Endodermal cell (in vitro differentiated cells): ENCODE measurements around the gene CAND1. TPM values are rescaled to one million over a fixed set of nuclear protein-coding genes. Genes with fewer than 3 reads are reported as not detected.

Experiments used
- DNase-seq: peaks from one replicate; pipeline ENCODE4 v3.0.0-alpha.2; 2017
- H3K27ac ChIP-seq: 2 replicates; pipeline ENCODE4 v1.5.1; 2013; ENCODE audit warnings: mild to moderate bottlenecking, low read depth, low read length, moderate library complexity
- H3K27me3 ChIP-seq: 2 replicates; pipeline ENCODE4 v1.6.1; 2013; ENCODE audit warnings: mild to moderate bottlenecking, low read length, moderate library complexity; ENCODE audit not compliant: insufficient read depth, control insufficient read depth, poor library complexity, severe bottlenecking
- H3K36me3 ChIP-seq: 2 replicates; pipeline ENCODE4 v1.7.0; 2013; ENCODE audit warnings: mild to moderate bottlenecking, low read length, moderate library complexity; ENCODE audit not compliant: control insufficient read depth, insufficient read depth
- H3K4me1 ChIP-seq: one replicate; pipeline ENCODE4 v1.7.0; 2013; ENCODE audit warnings: low read length; ENCODE audit not compliant: control insufficient read depth, insufficient read depth
- H3K4me3 ChIP-seq: 2 replicates; pipeline ENCODE4 v1.5.1; 2013; ENCODE audit warnings: mild to moderate bottlenecking, low read length, moderate library complexity
- H3K9ac ChIP-seq: 2 replicates; pipeline ENCODE4 v1.6.1; 2013; ENCODE audit warnings: mild to moderate bottlenecking, low read length, moderate library complexity; ENCODE audit not compliant: poor library complexity, severe bottlenecking; ENCODE audit errors: extremely low read depth
- H3K9me3 ChIP-seq: 2 replicates; pipeline ENCODE4 v1.6.1; 2013; ENCODE audit warnings: mild to moderate bottlenecking, low read length, moderate library complexity; ENCODE audit not compliant: control insufficient read depth
- H3K27ac Mint-ChIP-seq: 2 replicates; pipeline ENCODE4 v1.8.0; 2020; ENCODE audit warnings: mixed read lengths
- H3K27me3 Mint-ChIP-seq: 2 replicates; pipeline ENCODE4 v1.8.0; 2021; ENCODE audit warnings: mild to moderate bottlenecking, mixed read lengths; ENCODE audit not compliant: insufficient read depth
- H3K36me3 Mint-ChIP-seq: 2 replicates; pipeline ENCODE4 v1.8.0; 2020; ENCODE audit warnings: low read depth, mixed read lengths
- H3K4me1 Mint-ChIP-seq: 2 replicates; pipeline ENCODE4 v1.8.0; 2020; ENCODE audit warnings: mixed read lengths
- H3K4me3 Mint-ChIP-seq: 2 replicates; pipeline ENCODE4 v1.8.0; 2020; ENCODE audit warnings: mild to moderate bottlenecking, moderate library complexity, mixed read lengths
- H3K9me3 Mint-ChIP-seq: 2 replicates; pipeline ENCODE4 v1.8.0; 2020; ENCODE audit warnings: mild to moderate bottlenecking, mixed read lengths
- WGBS, 2 experiments: methylation state at CpG; one replicate each; pipeline versions ENCODE4 v1.1.5 to v1.1.7; 2013; ENCODE audit warnings: missing lambda C conversion rate in 2 of 2, mixed read lengths in 1 of 2; ENCODE audit not compliant: insufficient coverage in 1 of 2, insufficient read length in 1 of 2; 5-methylcytosine and 5-hydroxymethylcytosine counted together
- total RNA-seq, 2 donors: library from RNA; stranded (reverse); fragmentation: NEBNext Ultra II Directional in 1 of 2; extraction: Animal tissue kit (Norgen Biotek cat#: 25700) in 1 of 2; gene quantifications; 2 replicates in 1 of 2; 3 replicates in 1 of 2; pipeline ENCODE4 v1.2.1, GENCODE V29; 2021
- TF ChIP-seq, protein P1 (sequence below): fragments of 200-600 bp; sonication (generic); conservative IDR thresholded peaks from 2 replicates; pipeline ENCODE4 v1.5.0; 2021; ENCODE audit warnings: antibody characterized with exemption, mild to moderate bottlenecking

The CAND1 gene
- total RNA-seq, 2 donors from 2014 or later, result 207 to 259 TPM

DNA sequence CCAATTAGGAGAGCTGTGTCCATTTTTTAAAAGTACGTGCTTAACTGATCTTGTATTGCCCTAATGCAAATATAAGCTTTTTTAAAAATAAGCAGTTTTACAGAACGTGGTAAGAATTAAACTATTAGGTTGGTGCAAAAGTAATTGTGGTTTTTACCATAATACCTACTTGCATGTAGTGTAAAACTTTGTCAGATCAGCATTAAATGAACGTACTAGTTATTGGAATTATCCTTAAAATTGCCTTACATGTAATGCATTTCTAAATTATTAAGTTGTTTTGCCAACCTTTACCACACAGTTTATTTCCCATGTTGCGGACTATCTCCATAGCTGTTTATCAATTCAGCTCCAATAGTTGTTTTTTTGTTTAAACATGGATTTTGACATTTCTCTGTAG lies 10.9 kb downstream of the CAND1 start:
- no peak overlapping the region for H3K4me3 ChIP-seq
- no peak overlapping the region for H3K27ac Mint-ChIP-seq

DNA sequence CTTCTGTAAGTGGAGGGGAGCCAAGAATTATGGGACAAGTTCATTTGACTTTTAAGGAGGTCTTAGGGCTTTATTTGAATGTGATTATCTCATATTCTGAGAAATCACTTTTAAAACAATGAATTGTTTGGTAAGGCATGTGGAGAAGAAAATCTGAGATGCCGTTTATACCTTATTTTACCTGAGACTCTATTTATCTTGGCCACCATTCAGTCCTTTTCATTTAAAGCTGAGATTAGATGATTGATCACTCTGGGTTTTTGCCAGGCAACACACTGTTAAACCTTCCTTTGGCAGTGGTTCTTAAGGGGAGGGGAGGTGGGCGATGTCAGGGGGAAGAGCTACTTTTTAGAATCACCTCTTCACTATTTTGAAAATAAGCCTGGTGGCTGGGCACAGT lies 11.4 kb downstream of the CAND1 start:
- H3K4me1 ChIP-seq, result no peaks in the 10 kb centered on the region
- Mint-ChIP-seq H3K27me3 (no peaks in the 10 kb centered on the region), H3K9me3 (no peaks in the 10 kb centered on the region), H3K4me3 (no peak overlapping the region), H3K4me1 (peaks cover 20% of the 10 kb centered on the region), H3K27ac (no peak overlapping the region), H3K36me3 (peaks cover 34% of the 10 kb centered on the region)
- H3K36me3 ChIP-seq, result peaks cover 40% of the 10 kb centered on the region
- no peak overlapping the region for H3K4me3 ChIP-seq
- no peaks in the 10 kb centered on the region for H3K27me3 ChIP-seq
- WGBS, 2 experiments, result 80 to 100% methylated on average over 1 of the region's 2 CpGs
- H3K9ac ChIP-seq, result no peak overlapping the region
- H3K9me3 ChIP-seq, result no peaks in the 10 kb centered on the region
- DNase-seq, result no peak
- no peak overlapping the region for H3K27ac ChIP-seq
- TF ChIP-seq, protein P1, sequence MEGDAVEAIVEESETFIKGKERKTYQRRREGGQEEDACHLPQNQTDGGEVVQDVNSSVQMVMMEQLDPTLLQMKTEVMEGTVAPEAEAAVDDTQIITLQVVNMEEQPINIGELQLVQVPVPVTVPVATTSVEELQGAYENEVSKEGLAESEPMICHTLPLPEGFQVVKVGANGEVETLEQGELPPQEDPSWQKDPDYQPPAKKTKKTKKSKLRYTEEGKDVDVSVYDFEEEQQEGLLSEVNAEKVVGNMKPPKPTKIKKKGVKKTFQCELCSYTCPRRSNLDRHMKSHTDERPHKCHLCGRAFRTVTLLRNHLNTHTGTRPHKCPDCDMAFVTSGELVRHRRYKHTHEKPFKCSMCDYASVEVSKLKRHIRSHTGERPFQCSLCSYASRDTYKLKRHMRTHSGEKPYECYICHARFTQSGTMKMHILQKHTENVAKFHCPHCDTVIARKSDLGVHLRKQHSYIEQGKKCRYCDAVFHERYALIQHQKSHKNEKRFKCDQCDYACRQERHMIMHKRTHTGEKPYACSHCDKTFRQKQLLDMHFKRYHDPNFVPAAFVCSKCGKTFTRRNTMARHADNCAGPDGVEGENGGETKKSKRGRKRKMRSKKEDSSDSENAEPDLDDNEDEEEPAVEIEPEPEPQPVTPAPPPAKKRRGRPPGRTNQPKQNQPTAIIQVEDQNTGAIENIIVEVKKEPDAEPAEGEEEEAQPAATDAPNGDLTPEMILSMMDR, result no peak

More for the DNA sequence above, 10.9 kb downstream of the CAND1 start:
- Histone ChIP-seq H3K36me3 (peaks cover 35% of the 10 kb centered on the region), H3K9me3 (no peaks in the 10 kb centered on the region), H3K27me3 (no peaks in the 10 kb centered on the region), H3K27ac (no peak overlapping the region), H3K4me1 (no peaks in the 10 kb centered on the region), H3K9ac (no peak overlapping the region)
- TF ChIP-seq, protein P1, result no peak
- H3K4me1 Mint-ChIP-seq, result peaks cover 23% of the 10 kb centered on the region
- no peaks in the 10 kb centered on the region for H3K9me3 Mint-ChIP-seq
- H3K4me3 Mint-ChIP-seq, result no peak overlapping the region
- 71 to 80% methylated on average over 1 to 4 of the region's 4 CpGs for WGBS, 2 experiments
- DNase-seq, result no peak
- no peaks in the 10 kb centered on the region for H3K27me3 Mint-ChIP-seq
- peaks cover 30% of the 10 kb centered on the region for H3K36me3 Mint-ChIP-seq

DNA sequence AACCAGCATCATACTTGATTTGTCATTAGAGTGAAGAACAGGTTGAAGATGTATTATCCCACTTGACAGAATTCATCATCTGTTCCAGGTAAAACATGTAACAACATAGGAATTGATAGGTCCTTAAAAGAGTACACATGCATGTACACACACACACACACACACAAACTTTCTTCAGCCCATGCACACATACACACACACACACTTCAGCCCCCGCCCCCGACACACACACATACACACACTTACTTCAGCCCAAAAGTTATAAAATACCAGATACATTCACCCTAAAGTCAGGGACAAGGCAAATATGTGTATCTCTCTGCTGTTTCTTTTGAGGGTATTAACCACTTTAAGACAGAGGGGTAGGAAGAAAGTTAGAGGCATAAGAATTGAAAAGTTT lies 15.4 kb downstream of the CAND1 start:
- Histone ChIP-seq H3K4me3 (no peak overlapping the region), H3K36me3 (peaks cover 64% of the 10 kb centered on the region), H3K9me3 (no peaks in the 10 kb centered on the region), H3K9ac (no peak overlapping the region), H3K4me1 (no peaks in the 10 kb centered on the region), H3K27ac (no peak overlapping the region), H3K27me3 (no peaks in the 10 kb centered on the region)
- H3K4me3 Mint-ChIP-seq, result no peak overlapping the region
- H3K9me3 Mint-ChIP-seq, result no peaks in the 10 kb centered on the region
- no peak for DNase-seq
- TF ChIP-seq, protein P1, result no peak
- H3K27me3 Mint-ChIP-seq, result no peaks in the 10 kb centered on the region
- peaks cover 11% of the 10 kb centered on the region for H3K4me1 Mint-ChIP-seq
- no peak overlapping the region for H3K27ac Mint-ChIP-seq
- 90% methylated on average over 2 of the region's 2 CpGs; no CpG with 5 or more reads in 1 of the 2 experiments for WGBS, 2 experiments
- H3K36me3 Mint-ChIP-seq, result peaks cover 47% of the 10 kb centered on the region
